GM12864 (cell line): Measurements from ENCODE around the gene PODXL2.
"Not testable (repeated sequence)": the region's sequence is repeated elsewhere in the genome, so short reads cannot be mapped to it uniquely, and the experiment has no call there.

Experiments used
- DNase-seq: peaks from one replicate; pipeline ENCODE4 v3.0.0-alpha.2; 2011; ENCODE audit warnings: low read depth
- H3K4me3 ChIP-seq: 2 replicates; pipeline ENCODE4 v1.5.1; 2011; ENCODE audit warnings: mild to moderate bottlenecking, low read depth, low read length, control low read depth
- CTCF ChIP-seq: IDR thresholded peaks from 2 replicates; pipeline ENCODE4 v1.5.1; 2011; ENCODE audit warnings: low read depth, mild to moderate bottlenecking, moderate library complexity, low read length, control low read depth, inconsistent platforms; ENCODE audit errors: missing control alignments

PODXL2 gene

GRCh38 chr3:127597020-127597771 lies 31.8 kb upstream of the PODXL2 start:
- no peak for DNase-seq
- no peak for TF ChIP-seq CTCF
- H3K4me3 ChIP-seq, result peak overlapping the region; percentile 82

- no peak for DNase-seq
- TF ChIP-seq CTCF, result no peak
- peak overlapping the region; percentile 82 for H3K4me3 ChIP-seq
These were observed 30.0 kb upstream of the PODXL2 start for GRCh38 chr3:127598841-127599570.

- no peak for TF ChIP-seq CTCF
- no peak for DNase-seq
- H3K4me3 ChIP-seq, result peak overlapping the region; percentile 32
These were observed 28.1 kb upstream of the PODXL2 start for GRCh38 chr3:127600749-127601456.

GRCh38 chr3:127604035-127604434 lies 24.9 kb upstream of the PODXL2 start:
- DNase-seq, result no peak
- H3K4me3 ChIP-seq, result no peak overlapping the region
- no peak for TF ChIP-seq CTCF

GRCh38 chr3:127604546-127605165 lies 24.3 kb upstream of the PODXL2 start:
- H3K4me3 ChIP-seq, result no peak overlapping the region
- no peak for TF ChIP-seq CTCF

GRCh38 chr3:127605547-127605946 lies 23.4 kb upstream of the PODXL2 start:
- DNase-seq, H3K4me3 ChIP-seq: not testable (repeated sequence)

More at GRCh38 chr3:127604546-127605165, 24.3 kb upstream of the PODXL2 start:
- no peak for DNase-seq
